HepG2 (cell line): ENCODE data around the gene GRB2. TPM values are rescaled to one million over a fixed set of nuclear protein-coding genes. Genes with fewer than 3 reads are reported as not detected.

Source experiments
- ATAD3A ChIP-seq: sonication (generic); formaldehyde crosslinking; IDR thresholded peaks from 2 replicates; pipeline ENCODE4 v1.4.0; 2020; ENCODE audit warnings: missing genetic modification reagents
- CBX5 ChIP-seq: sonication (generic); formaldehyde crosslinking; IDR thresholded peaks from 2 replicates; pipeline ENCODE4 v1.4.0; 2020; ENCODE audit warnings: missing genetic modification reagents, borderline replicate concordance
- CCDC6 ChIP-seq: sonication (generic); formaldehyde crosslinking; IDR thresholded peaks from 2 replicates; pipeline ENCODE4 v1.8.1; 2022; ENCODE audit warnings: mild to moderate bottlenecking, missing genetic modification reagents, moderate library complexity
- CEBPG ChIP-seq: IDR thresholded peaks from 2 replicates; pipeline ENCODE4 v1.6.1; 2016
- EED ChIP-seq: sonication (generic); formaldehyde crosslinking; IDR thresholded peaks from 2 replicates; pipeline ENCODE4 v1.5.0; 2020; ENCODE audit warnings: mild to moderate bottlenecking, missing genetic modification reagents
- FOXJ3 ChIP-seq: sonication (generic); formaldehyde crosslinking; IDR thresholded peaks from 2 replicates; pipeline ENCODE4 v1.4.0; 2020; ENCODE audit warnings: missing genetic modification reagents, mild to moderate bottlenecking, borderline replicate concordance
- HOXD1 ChIP-seq: sonication (generic); formaldehyde crosslinking; IDR thresholded peaks from 2 replicates; pipeline ENCODE4 v1.5.0; 2020; ENCODE audit warnings: missing genetic modification reagents
- ISX ChIP-seq: sonication (generic); formaldehyde crosslinking; conservative IDR thresholded peaks from 2 replicates; pipeline ENCODE4 v1.5.0; 2020; ENCODE audit warnings: missing genetic modification reagents
- KDM1A ChIP-seq: IDR thresholded peaks from 2 replicates; pipeline ENCODE4 v1.6.1; 2016; ENCODE audit warnings: missing compliant biosample characterization
- MED8 ChIP-seq: sonication (generic); formaldehyde crosslinking; IDR thresholded peaks from 2 replicates; pipeline ENCODE4 v1.8.1; 2023; ENCODE audit warnings: mild to moderate bottlenecking, missing genetic modification reagents; ENCODE audit not compliant: insufficient replicate concordance
- MEF2D ChIP-seq: sonication (generic); formaldehyde crosslinking; IDR thresholded peaks from 2 replicates; pipeline ENCODE4 v1.5.1; 2020; ENCODE audit warnings: mild to moderate bottlenecking, missing genetic modification reagents
- NFYC ChIP-seq: IDR thresholded peaks from 2 replicates; pipeline ENCODE4 v1.6.1; 2016; ENCODE audit warnings: missing genetic modification reagents, missing compliant biosample characterization
- NR2F2 ChIP-seq: IDR thresholded peaks from 2 replicates; pipeline ENCODE4 v1.6.1; 2012; ENCODE audit warnings: low read depth, inconsistent platforms, borderline replicate concordance
- PAXIP1 ChIP-seq: sonication (generic); formaldehyde crosslinking; conservative IDR thresholded peaks from 2 replicates; pipeline ENCODE4 v1.4.0; 2020; ENCODE audit warnings: mild to moderate bottlenecking, missing genetic modification reagents, moderate library complexity
- RXRA ChIP-seq: sonication (generic); formaldehyde crosslinking; IDR thresholded peaks from 2 replicates; pipeline ENCODE4 v1.5.1; 2020; ENCODE audit warnings: missing genetic modification reagents
- SNAPC2 ChIP-seq: sonication (generic); formaldehyde crosslinking; IDR thresholded peaks from 2 replicates; pipeline ENCODE4 v1.8.1; 2022; ENCODE audit warnings: mild to moderate bottlenecking, missing genetic modification reagents
- SRSF9 ChIP-seq: fragments of 200-400 bp; formaldehyde crosslinking; IDR thresholded peaks from 2 replicates; pipeline ENCODE4 v1.6.1; 2018; ENCODE audit warnings: borderline replicate concordance, mild to moderate bottlenecking, low read depth, low read length; ENCODE audit not compliant: insufficient read depth, poor library complexity, severe bottlenecking
- TBX3 ChIP-seq: fragments of 450-650 bp; IDR thresholded peaks from 2 replicates; pipeline ENCODE4 v1.6.1; 2017; ENCODE audit warnings: antibody characterized with exemption, mild to moderate bottlenecking, inconsistent platforms, borderline replicate concordance
- ZFP62 ChIP-seq: sonication (generic); formaldehyde crosslinking; IDR thresholded peaks from 2 replicates; pipeline ENCODE4 v1.4.0; 2020; ENCODE audit warnings: missing genetic modification reagents
- ZNF678 ChIP-seq: sonication (generic); formaldehyde crosslinking; IDR thresholded peaks from 2 replicates; pipeline ENCODE4 v1.4.0; 2020; ENCODE audit warnings: mild to moderate bottlenecking, missing genetic modification reagents
- ZNF792 ChIP-seq: IDR thresholded peaks from 2 replicates; pipeline ENCODE4 v1.6.1; 2016
- polyA plus RNA-seq, 8 experiments: library from polyadenylated mRNA; depleted of rRNA in 3 of 8; stranded (reverse) in 7 of 8; unstranded in 1 of 8; fragments of >200 nt; fragmentation: Illumina TruSeq in 4 of 8; extraction: Trizol in 4 of 8; gene quantifications; 2 replicates each; pipeline versions ENCODE4 v1.2.1 to v1.2.3, GENCODE V29; 2011 to 2016; ENCODE audit warnings: low read depth in 4 of 8, missing spikeins in 1 of 8, mixed read lengths in 1 of 8; ENCODE audit not compliant: insufficient read depth in 1 of 8
- total RNA-seq, 5 experiments: library from RNA; depleted of rRNA; stranded (reverse); fragments of >200 nt; fragmentation: Illumina TruSeq; extraction: Trizol; gene quantifications; 2 replicates each; pipeline ENCODE4 v1.2.3, GENCODE V29; 2016; ENCODE audit warnings: low read depth in 1 of 5
- TF ChIP-seq, protein P1 (sequence below): sonication (generic); formaldehyde crosslinking; IDR thresholded peaks from 2 replicates; pipeline ENCODE4 v1.5.0; 2020; ENCODE audit warnings: mild to moderate bottlenecking, missing genetic modification reagents
- TF ChIP-seq, protein P2 (sequence below): sonication (generic); formaldehyde crosslinking; IDR thresholded peaks from 2 replicates; pipeline ENCODE4 v1.4.0; 2020; ENCODE audit warnings: missing genetic modification reagents, borderline replicate concordance

Gene GRB2
- total and polyA plus RNA-seq, 2 of the 13 experiments (the other 11 are each of a cell fraction or from before 2014, with no cell fraction given), result 84.6 to 92.3 TPM

- TF ChIP-seq TBX3, result no peak
- TF ChIP-seq NFYC, result peak; percentile 33; the same call in 1 of the 2 replicates
- no peak for TF ChIP-seq EED (CRISPR knock-in tag)
- TF ChIP-seq, protein P1, sequence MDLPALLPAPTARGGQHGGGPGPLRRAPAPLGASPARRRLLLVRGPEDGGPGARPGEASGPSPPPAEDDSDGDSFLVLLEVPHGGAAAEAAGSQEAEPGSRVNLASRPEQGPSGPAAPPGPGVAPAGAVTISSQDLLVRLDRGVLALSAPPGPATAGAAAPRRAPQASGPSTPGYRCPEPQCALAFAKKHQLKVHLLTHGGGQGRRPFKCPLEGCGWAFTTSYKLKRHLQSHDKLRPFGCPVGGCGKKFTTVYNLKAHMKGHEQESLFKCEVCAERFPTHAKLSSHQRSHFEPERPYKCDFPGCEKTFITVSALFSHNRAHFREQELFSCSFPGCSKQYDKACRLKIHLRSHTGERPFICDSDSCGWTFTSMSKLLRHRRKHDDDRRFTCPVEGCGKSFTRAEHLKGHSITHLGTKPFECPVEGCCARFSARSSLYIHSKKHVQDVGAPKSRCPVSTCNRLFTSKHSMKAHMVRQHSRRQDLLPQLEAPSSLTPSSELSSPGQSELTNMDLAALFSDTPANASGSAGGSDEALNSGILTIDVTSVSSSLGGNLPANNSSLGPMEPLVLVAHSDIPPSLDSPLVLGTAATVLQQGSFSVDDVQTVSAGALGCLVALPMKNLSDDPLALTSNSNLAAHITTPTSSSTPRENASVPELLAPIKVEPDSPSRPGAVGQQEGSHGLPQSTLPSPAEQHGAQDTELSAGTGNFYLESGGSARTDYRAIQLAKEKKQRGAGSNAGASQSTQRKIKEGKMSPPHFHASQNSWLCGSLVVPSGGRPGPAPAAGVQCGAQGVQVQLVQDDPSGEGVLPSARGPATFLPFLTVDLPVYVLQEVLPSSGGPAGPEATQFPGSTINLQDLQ (CRISPR knock-in tag), result no peak
- TF ChIP-seq HOXD1, result no peak
- no peak for TF ChIP-seq ZFP62 (CRISPR knock-in tag)
- TF ChIP-seq KDM1A (CRISPR knock-in tag), result no peak
- TF ChIP-seq FOXJ3 (CRISPR knock-in tag), result no peak
- no peak for TF ChIP-seq MED8 (CRISPR knock-in tag)
- TF ChIP-seq ATAD3A (CRISPR knock-in tag), result no peak
- peak; percentile 83; the same call in 1 of the 2 replicates for TF ChIP-seq SNAPC2
- peak; percentile 82 for TF ChIP-seq PAXIP1 (CRISPR knock-in tag)
- no peak; the same call in 1 of the 2 replicates for TF ChIP-seq CCDC6 (CRISPR knock-in tag)
- TF ChIP-seq ZNF678 (CRISPR knock-in tag), result no peak
- no peak for TF ChIP-seq NR2F2
- 0 out of 2 replicates have a peak, but pooled peaks have one; percentile 20 for TF ChIP-seq MEF2D (CRISPR knock-in tag)
- no peak; the same call in 1 of the 2 replicates for TF ChIP-seq CBX5 (CRISPR knock-in tag)
- peak; percentile 65; the same call in 1 of the 2 replicates for TF ChIP-seq ZNF792 (CRISPR knock-in tag)
- TF ChIP-seq SRSF9, result no peak
- TF ChIP-seq ISX (CRISPR knock-in tag), result no peak
- TF ChIP-seq CEBPG, result peak; percentile 29; the same call in 1 of the 2 replicates
- TF ChIP-seq, protein P2, sequence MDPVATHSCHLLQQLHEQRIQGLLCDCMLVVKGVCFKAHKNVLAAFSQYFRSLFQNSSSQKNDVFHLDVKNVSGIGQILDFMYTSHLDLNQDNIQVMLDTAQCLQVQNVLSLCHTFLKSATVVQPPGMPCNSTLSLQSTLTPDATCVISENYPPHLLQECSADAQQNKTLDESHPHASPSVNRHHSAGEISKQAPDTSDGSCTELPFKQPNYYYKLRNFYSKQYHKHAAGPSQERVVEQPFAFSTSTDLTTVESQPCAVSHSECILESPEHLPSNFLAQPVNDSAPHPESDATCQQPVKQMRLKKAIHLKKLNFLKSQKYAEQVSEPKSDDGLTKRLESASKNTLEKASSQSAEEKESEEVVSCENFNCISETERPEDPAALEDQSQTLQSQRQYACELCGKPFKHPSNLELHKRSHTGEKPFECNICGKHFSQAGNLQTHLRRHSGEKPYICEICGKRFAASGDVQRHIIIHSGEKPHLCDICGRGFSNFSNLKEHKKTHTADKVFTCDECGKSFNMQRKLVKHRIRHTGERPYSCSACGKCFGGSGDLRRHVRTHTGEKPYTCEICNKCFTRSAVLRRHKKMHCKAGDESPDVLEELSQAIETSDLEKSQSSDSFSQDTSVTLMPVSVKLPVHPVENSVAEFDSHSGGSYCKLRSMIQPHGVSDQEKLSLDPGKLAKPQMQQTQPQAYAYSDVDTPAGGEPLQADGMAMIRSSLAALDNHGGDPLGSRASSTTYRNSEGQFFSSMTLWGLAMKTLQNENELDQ (CRISPR knock-in tag), result no peak
- peak; percentile 67; the same call in 1 of the 2 replicates for TF ChIP-seq RXRA (CRISPR knock-in tag)
Measured at GRCh38 chr17:75430159-75430974, 24.9 kb upstream of the GRB2 start (continued).
